ENCODE data around the gene ATRN.

Gene ATRN

GRCh38 chr20:3692706-3693294 is 222.0 kb downstream of the ATRN start:
- no peaks in the 10 kb centered on the region for H3K27me3 ChIP-seq (ENCODE audit: insufficient read depth, low read length, poor library complexity, severe bottlenecking)
- H3K79me2 ChIP-seq (ENCODE audit: insufficient read depth, low read length): no peaks in the 10 kb centered on the region
- no peaks in the 10 kb centered on the region for H3K9me2 ChIP-seq (replicated peaks; ENCODE audit: low read depth, low read length)
- H3K4me3 ChIP-seq (ENCODE audit: low read length, poor library complexity, severe bottlenecking): no peak overlapping the region
- no peaks in the 10 kb centered on the region for H4K20me1 ChIP-seq (ENCODE audit: insufficient read depth, low read length, poor library complexity, severe bottlenecking)
- H2AFZ ChIP-seq (ENCODE audit: low read length): no peak overlapping the region
- H3K36me3 ChIP-seq (ENCODE audit: insufficient read depth, low read length): no peaks in the 10 kb centered on the region
- TF ChIP-seq EZH2phosphoT487 (IDR thresholded peaks at IDR 0.05; ENCODE audit: borderline replicate concordance): no peak
- TF ChIP-seq, protein P1, sequence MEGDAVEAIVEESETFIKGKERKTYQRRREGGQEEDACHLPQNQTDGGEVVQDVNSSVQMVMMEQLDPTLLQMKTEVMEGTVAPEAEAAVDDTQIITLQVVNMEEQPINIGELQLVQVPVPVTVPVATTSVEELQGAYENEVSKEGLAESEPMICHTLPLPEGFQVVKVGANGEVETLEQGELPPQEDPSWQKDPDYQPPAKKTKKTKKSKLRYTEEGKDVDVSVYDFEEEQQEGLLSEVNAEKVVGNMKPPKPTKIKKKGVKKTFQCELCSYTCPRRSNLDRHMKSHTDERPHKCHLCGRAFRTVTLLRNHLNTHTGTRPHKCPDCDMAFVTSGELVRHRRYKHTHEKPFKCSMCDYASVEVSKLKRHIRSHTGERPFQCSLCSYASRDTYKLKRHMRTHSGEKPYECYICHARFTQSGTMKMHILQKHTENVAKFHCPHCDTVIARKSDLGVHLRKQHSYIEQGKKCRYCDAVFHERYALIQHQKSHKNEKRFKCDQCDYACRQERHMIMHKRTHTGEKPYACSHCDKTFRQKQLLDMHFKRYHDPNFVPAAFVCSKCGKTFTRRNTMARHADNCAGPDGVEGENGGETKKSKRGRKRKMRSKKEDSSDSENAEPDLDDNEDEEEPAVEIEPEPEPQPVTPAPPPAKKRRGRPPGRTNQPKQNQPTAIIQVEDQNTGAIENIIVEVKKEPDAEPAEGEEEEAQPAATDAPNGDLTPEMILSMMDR (conservative IDR thresholded peaks at IDR 0.05; ENCODE audit: low read length): no peak
- H3K4me1 ChIP-seq (ENCODE audit: insufficient read depth, low read length, poor library complexity, severe bottlenecking): no peaks in the 10 kb centered on the region
- no peak overlapping the region for H3K4me2 ChIP-seq (ENCODE audit: low read depth, low read length, poor library complexity, severe bottlenecking)
- no peak overlapping the region for H3K9ac ChIP-seq (ENCODE audit: low read depth, low read length, poor library complexity, severe bottlenecking)
- H3K9me3 ChIP-seq (ENCODE audit: insufficient read depth, low read depth, low read length): no peaks in the 10 kb centered on the region
- H3F3A ChIP-seq (ENCODE audit: low read depth): no peaks in the 10 kb centered on the region

DNA sequence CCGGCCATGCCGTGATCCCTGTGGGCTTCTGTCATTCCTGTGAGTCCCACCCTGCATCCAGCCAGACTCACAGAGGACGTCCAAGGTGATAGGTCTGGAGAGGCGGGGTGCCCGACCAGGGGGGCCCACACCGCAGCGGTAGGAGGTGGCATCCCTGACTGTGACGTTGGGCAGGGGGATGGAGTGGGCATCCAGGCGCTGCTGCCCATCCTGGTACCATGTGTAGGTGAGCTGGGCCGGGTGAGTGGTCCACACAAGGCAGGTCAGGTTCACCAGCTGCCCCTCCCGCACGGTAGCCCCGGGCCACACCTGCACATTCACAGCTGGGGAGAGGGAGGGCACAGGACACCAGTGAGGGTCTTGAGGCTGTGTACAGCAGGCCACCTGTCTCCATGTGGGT is 222.6 kb downstream of the ATRN start:
- Histone ChIP-seq H3K4me3 (ENCODE audit: low read length, poor library complexity, severe bottlenecking) (no peak overlapping the region), H2AFZ (ENCODE audit: low read length) (no peak overlapping the region), H3K36me3 (ENCODE audit: insufficient read depth, low read length) (no peaks in the 10 kb centered on the region), H3K4me1 (ENCODE audit: insufficient read depth, low read length, poor library complexity, severe bottlenecking) (no peaks in the 10 kb centered on the region), H3K27me3 (ENCODE audit: insufficient read depth, low read length, poor library complexity, severe bottlenecking) (no peaks in the 10 kb centered on the region), H3K9me3 (ENCODE audit: insufficient read depth, low read depth, low read length) (no peaks in the 10 kb centered on the region), H3K79me2 (ENCODE audit: insufficient read depth, low read length) (no peaks in the 10 kb centered on the region), H3F3A (ENCODE audit: low read depth) (no peaks in the 10 kb centered on the region), H3K9me2 (replicated peaks; ENCODE audit: low read depth, low read length) (no peaks in the 10 kb centered on the region), H3K4me2 (ENCODE audit: low read depth, low read length, poor library complexity, severe bottlenecking) (no peak overlapping the region), H3K9ac (ENCODE audit: low read depth, low read length, poor library complexity, severe bottlenecking) (no peak overlapping the region), H4K20me1 (ENCODE audit: insufficient read depth, low read length, poor library complexity, severe bottlenecking) (no peaks in the 10 kb centered on the region)
- TF ChIP-seq, protein P1 (conservative IDR thresholded peaks at IDR 0.05; ENCODE audit: low read length): no peak
- TF ChIP-seq EZH2phosphoT487 (IDR thresholded peaks at IDR 0.05; ENCODE audit: borderline replicate concordance): no peak

DNA sequence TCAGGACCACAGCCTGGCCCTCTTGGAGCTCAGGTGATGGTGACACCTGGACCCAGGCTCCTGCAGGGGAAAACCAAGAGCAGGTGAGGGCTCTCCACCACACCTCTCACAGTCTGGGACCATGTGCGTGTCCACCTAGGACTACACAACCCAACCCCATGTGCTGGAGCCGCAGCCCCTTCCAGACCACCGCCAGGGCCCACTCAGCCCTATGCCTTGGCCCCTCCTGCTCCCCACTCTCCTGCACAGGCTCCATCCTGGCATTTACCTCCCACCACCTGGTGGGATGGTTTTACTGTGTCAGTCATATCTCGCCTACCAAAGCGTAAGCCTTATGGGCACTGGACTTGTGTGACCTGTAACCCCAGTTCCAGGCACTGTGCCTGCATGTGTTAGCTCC is 224.0 kb downstream of the ATRN start:
- no peaks in the 10 kb centered on the region for H4K20me1 ChIP-seq (ENCODE audit: insufficient read depth, low read length, poor library complexity, severe bottlenecking)
- no peak overlapping the region for H3K4me3 ChIP-seq (ENCODE audit: low read length, poor library complexity, severe bottlenecking)
- no peak overlapping the region for H3K4me2 ChIP-seq (ENCODE audit: low read depth, low read length, poor library complexity, severe bottlenecking)
- H3K9me2 ChIP-seq (replicated peaks; ENCODE audit: low read depth, low read length): no peaks in the 10 kb centered on the region
- H3K9me3 ChIP-seq (ENCODE audit: insufficient read depth, low read depth, low read length): no peaks in the 10 kb centered on the region
- no peak overlapping the region for H3K9ac ChIP-seq (ENCODE audit: low read depth, low read length, poor library complexity, severe bottlenecking)
- no peaks in the 10 kb centered on the region for H3K4me1 ChIP-seq (ENCODE audit: insufficient read depth, low read length, poor library complexity, severe bottlenecking)
- no peaks in the 10 kb centered on the region for H3K27me3 ChIP-seq (ENCODE audit: insufficient read depth, low read length, poor library complexity, severe bottlenecking)
- no peak for TF ChIP-seq EZH2phosphoT487 (IDR thresholded peaks at IDR 0.05; ENCODE audit: borderline replicate concordance)
- TF ChIP-seq, protein P1 (conservative IDR thresholded peaks at IDR 0.05; ENCODE audit: low read length): no peak
- H2AFZ ChIP-seq (ENCODE audit: low read length): no peak overlapping the region
- no peaks in the 10 kb centered on the region for H3K79me2 ChIP-seq (ENCODE audit: insufficient read depth, low read length)
- no peaks in the 10 kb centered on the region for H3F3A ChIP-seq (ENCODE audit: low read depth)
- H3K36me3 ChIP-seq (ENCODE audit: insufficient read depth, low read length): no peaks in the 10 kb centered on the region

Data from Loucy (cell line).